C1 segment of cervical spinal cord (tissue), 14 donors: ENCODE measurements around the gene FAM20C.
"Not testable (repeated sequence)": the region's sequence is repeated elsewhere in the genome, so short reads cannot be mapped to it uniquely, and the experiment has no call there.

Source experiments
- DNase-seq, 14 donors: peaks; one replicate each; lab custom pipeline; 2025; lab: John Stamatoyannopoulos, UW

FAM20C gene

DNA sequence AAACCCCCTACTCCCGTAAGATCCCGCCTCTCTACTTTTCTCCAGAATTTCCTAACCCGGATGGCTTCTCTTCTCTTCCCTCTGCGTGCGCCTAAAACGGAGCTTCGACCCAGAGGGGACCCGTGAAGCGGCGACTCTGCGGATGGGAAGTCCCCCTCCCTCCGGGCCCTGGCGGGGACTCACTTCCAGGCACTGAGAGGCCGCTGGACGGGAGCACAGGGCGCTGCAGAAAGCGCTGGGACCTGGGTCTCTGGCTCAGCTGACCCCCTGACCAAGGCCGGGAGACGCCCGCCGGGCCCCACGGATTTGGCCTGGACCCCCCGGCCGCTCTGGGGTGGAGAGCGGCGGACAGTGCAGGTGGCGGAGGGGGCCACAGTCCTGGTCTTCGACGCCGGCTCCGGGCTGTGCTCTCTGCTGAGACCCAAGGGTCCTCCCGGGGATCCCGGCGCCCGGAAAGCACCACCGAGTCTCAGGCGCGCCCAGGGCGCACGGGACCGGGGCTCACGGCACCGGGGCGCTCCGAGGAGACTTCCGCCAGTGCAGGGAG is 96.9 kb downstream of the FAM20C start:
- no peak for DNase-seq

DNA sequence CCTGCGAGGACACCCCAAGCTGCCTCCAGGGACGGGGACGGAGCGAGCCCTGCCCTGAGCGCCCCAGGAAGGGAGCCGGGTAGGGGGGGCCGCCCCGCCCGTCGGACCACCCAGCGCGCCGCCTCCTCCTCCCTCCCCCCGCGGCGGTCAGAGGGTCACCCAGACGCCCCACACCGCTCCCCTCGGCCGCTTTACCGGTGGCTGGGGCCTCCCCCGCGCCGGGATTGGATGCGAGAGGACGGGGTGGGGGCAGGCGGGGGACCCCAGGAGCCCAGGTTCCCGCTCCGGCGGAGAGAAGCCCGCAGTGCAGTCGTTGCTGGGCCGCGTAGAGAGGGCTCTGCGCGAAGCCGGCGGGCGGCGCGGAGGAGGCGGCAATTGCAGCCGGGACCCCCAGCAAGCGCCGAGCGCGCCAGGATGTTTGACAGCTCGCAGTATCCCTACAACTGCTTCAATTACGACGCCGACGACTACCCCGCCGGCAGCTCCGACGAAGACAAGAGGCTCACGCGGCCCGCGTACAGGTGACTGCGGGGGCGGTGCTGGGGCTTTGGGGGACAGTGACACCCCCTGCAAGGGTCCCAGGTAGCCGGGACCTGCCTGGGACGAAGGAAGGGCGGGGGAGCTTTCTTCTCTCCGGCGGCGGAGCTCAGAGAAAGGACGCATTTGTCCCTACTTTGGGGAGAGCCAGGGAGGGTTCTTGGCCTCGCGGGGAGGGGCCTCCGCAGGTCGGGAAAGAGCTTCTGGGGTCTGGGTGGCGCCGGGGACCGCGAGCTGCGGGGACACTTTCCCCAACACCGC is 97.6 kb downstream of the FAM20C start, which contains the start of gene FOXL3:
Gene FOXL3, plus strand, starts transcription at position 415 of the 798 bp plus-strand sequence. Its CDS starts 0 bp downstream, at position 415.
- DNase-seq, result no peak

DNA sequence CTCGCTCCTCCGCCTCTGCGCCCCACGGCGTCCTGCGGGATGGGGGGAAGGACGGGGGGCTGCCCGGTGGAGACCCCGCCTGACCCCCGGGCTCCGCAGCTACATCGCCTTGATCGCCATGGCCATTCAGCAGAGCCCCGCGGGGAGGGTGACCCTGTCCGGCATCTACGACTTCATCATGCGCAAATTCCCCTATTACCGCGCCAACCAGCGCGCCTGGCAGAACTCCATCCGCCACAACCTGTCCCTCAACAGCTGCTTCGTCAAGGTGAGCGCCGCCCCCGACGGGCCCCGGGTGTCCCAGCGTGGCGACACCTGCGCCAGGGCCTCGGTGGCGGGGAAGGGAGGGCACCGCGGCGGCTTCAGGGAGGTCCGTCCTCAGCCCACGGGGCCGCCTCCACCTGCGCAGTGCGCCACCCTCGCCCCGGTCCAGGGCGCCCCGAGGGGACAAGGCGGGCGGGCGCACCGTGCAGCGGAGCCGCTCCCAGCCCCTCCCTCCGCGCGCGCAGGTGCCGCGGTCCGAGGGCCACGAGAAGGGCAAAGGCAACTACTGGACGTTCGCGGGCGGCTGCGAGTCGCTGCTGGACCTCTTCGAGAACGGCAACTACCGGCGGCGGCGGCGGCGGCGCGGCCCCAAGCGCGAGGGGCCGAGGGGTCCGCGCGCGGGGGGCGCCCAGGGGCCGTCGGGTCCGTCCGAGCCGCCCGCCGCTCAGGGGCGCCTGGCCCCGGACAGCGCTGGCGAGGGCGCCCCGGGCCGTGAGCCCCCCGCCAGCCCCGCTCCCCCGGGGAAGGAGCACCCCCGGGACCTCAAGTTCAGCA is 98.4 kb downstream of the FAM20C start:
- no peak for DNase-seq

DNA sequence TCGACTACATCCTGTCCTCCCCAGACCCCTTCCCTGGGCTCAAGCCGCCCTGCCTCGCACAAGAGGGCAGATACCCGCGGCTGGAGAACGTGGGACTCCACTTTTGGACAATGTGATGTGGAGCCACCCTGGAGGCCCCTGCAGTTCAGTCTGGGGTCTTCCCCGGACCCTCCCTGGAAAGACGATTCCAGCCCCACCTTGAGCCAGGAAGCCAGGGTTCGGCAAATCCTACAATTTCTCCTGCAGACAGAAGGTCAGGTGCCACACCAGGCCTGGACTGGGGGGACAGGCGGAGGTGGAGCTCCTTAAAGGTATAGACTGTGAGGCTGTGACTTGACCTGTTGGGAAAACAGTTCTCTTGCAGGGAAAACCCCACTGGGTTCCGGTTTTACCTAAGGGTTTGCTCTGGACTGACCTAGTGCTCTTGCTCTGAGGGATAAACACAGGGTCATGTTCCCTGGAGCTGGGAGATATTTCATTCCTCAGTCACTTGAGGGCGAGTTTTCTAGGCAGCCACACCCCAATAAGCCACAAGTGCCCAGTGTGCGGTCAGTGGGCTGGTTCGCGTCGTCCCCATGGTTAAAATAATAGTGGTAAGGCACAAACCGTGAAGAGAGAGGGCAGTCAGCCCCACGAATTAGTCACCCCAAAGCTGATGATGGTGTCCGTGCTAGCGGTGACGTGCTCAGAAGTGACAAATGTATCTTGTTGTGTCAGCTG is 99.2 kb downstream of the FAM20C start:
- no peak for DNase-seq

DNA sequence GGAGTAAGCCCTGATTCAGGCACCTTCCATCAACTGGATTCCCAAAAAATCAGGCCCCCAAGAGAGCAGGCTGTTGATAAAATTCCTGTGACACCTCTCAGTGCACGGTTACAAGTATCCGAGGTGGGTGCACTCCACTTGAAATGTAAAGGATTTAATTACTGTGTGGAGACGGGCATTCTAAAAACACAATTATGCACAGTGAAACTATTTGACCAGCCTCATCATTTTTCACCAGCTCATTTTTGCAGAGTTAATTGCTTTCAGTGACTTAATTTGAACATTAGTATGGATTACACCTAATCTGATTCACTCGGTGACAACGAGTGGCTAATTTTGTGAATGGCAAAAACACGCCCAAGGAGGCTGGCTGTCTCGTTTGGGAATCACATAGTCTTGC is 99.9 kb downstream of the FAM20C start:
- DNase-seq, result no peak

DNA sequence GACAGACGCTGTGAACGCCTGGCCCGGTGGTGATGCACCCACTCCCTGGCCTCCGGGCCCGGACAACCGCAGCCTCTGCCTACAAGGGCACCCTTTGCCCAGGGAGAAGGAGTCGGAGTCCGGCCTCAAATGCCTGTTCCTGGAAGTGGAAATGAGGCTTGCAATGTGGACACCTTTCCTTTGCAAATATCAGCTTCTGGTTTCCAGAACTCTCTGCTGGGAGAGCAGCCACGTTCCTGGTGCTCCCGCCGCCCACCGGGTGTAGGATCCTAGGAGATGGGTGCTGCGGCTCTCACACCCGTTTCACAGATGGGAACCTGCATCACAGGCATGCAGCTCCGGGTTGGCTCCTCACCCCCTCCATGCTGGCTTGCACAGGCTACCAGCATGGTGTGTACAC is 100.5 kb downstream of the FAM20C start:
- no peak for DNase-seq

DNA sequence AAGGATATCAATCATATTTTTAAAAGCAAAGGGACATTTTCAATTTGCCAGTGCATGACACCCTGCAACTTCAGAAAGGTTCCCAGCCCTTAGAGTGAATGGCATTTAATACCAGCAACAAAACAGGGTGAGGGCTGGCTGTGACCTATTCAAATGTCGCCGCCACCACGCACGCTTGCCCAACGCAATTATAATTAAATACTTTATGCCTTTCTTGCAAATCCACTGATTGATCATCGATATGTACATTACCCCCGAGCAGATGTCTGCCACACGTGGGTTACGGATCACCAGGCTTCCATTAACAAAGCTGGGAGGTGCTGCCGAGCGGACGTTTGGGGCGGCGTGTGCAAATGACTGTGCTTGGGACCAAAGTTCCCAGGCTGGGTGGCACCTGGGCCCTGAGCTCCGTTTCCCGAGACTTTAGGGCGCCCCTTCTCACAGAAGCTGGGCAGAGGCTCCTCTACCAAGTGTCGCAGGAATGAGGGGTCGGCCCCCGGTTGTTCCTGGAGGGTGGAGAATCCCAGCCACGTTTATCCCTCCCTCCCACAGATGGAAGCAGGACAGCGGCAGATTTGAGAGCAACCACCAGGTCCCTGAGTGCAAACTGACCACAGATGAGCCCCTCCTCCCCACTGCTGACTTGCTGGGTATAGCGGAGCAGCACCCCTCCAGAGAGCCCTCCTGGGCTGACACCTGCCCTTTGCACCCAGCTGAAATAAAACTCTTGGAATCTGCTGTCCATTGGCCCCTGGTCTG is 101.5 kb downstream of the FAM20C start:
- DNase-seq, result no peak

DNA sequence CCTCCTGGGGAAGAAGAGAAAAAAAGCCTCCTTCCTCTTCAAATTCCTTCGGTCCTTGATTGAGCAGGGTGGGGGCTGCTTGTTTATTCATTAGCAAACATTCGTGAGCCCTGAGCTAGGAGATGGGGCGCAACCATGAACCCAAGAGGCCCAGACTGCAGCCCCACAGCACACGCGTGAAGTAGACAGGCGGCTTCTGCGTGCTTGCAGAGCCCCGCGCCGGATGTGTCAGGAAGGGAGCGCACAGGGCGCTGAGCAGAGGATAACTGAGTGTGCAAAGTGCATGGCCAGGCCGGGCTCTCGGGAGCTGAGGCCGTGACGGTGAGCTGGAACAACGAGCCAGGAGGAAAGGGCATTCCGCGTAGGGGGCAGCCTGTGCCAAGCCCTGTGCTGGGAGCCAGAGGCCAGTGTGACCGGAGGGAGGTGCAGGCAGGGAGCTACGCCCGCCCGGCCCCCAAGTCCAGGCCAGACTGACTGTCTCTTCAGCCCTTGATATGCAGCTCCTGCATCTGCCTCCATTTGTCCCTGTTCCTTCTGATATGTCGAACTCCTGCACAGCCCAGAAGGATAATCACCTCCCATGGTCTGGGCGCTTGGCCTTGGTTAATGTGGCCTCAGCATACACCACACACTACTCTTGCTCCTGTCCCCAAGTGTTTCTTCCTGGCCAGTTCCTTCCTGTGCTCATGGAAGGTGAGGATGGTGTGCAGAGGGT is 102.2 kb downstream of the FAM20C start:
- DNase-seq, result no peak

DNA sequence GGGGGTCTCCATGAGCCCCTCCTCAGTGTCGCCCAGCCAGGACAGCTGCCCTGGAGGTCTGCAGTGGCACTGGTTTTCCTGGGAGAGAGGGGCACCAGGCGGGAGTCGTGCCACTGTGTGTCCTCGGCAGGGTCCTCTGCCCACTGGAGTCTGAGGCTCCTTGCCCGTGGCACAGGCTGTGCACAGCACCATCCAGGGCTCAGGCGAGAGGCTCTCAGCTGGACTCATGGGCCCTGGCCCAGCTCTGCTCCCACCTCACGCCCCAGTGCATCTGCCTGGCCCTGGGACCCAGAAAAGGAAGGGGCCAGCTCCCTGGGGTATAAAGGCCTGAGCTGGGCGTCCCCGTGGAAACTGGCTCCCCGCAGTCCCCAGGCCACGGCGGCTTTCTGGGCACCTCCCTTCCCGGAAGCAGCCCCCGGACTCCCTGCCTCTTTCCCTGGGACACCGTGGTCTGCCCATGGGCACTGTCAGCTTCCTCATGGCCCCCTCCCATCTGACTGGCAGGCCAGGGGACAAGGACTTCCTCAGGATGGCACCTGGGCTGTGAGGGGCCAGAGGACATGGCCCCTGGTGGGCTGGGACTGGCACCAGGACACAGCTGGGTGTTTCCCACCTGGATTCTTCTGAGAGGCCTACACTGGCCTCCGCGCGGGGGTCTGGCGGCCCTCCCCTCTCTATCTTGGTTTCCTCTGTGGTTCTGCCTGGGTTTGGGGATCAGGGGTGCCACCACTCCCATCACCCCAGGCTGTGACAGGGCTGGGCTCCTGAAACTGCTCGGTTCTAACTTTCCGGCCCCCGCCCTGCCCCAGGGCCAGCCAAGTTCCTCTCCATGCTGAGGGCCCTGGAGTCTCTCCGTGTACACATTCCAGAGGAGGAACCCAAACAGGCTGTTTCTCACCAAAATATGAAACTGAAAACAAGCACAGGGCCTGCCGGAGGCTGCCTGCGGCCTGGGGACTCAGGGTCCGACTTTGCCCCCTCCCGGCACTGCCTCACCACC is 103.1 kb downstream of the FAM20C start:
- DNase-seq, result no peak

DNA sequence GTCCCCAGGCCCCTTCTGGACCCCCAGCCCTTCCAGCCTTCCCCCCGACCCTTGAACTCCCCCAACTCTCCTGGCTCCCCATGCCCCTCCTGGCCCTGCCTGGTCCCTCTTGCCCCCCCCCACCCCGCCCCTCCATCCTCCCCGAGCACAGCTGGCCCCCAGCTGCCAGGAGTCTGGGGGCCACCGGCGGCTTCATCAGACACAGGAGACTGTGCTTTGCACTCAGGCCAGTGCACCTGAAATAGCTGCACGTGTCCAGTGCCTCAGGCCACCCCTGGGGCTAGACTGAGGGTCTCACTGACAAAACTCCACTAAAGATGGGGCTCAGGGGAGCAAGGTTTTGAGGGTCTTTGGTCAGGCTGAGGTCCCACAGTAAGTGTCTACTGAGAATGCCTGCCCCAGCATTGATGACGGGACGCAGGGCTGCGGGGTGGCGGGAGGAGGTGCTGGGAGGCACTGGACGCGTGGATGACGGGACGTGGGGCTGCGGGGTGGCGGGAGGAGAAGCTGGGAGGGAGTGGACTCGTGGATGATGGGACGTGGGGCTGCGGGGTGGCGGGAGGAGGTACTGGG is 104.1 kb downstream of the FAM20C start:
- DNase-seq, result no peak

DNA sequence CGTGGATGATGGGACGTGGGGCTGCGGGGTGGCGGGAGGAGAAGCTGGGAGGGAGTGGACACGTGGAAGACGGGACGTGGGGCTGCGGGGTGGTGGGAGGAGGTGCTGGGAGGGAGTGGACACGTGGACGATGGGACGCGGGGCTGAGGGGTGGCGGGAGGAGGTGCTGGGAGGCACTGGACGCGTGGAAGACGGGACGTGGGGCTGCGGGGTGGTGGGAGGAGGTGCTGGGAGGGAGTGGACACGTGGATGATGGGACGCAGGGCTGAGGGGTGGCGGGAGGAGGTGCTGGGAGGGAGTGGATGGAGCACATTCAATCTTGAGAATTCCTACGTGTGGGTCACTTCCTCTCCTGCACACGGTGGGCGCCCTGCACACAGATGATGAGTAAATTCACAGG is 104.8 kb downstream of the FAM20C start:
- not testable (repeated sequence) for DNase-seq

DNA sequence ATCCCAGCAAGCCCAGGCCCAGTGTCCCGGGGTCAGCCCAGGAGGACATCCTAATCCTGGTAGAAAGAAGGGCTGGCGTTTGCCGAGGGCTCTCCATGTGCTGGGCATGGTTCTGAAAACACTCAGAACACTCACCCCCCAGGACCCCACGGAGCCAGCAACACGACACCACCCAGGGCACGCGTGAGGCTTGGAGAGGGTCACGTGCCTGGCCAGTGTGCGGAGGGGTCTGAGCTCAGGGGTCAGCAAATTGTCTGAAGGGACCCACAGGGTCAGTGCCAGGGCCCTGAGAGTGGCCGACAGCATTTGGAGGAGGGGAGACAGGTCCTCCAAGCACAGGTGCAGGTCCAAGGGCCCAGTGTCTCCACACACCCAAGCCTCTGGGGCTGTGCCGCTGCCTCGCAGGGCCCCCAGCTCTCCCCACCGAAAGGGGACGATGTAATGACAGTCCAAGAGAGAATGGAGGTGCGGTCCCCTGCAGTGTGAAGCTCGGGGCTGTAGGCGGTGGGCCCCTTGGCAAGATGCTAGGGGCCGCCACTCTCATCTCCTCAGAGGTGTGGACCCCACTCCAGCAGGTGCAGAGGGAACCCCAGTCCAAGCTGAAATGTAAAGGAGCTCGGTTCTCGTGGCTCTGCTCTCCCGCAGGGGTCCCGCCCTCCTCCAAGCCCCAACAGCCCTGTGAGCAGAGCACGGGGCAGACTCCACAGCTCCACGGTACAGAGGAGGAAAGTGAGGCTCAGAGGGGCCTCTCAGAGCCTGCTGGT is 105.4 kb downstream of the FAM20C start:
- no peak for DNase-seq

DNA sequence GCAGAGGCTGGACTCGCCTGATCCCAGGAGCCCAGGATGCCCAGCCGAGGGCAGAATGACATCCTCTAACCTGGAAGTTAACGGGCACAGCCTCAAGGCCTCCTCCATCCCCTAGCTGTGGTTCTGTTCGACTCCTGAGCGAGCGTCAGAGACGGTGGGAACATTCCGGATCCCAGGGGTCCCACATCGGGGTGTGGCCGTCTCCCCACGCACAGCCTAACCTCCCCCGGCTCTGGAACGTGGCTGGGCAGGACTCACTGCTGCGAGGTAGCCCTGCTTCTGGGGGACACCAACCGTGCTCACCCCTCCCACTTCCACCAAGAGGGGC is 106.0 kb downstream of the FAM20C start:
- DNase-seq, result no peak

DNA sequence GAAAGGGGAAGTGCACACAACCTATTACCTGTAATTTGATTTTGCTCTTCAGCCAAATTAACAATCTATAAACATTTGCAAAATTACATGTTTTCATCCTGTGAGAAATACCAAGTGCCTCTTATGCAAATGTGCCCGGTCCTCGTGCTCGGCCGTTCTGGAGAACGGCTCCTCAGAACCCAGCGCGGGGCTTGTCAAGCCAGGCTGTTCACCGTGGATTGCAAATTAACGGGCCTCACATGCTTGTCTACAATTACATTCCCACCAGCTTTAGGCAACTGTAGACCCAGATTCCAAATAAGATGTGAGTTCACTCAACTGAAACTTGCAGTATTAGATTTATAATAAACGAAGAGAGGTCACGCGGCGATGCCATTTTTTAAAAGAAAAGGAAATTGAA is 106.4 kb downstream of the FAM20C start:
- DNase-seq, result no peak

DNA sequence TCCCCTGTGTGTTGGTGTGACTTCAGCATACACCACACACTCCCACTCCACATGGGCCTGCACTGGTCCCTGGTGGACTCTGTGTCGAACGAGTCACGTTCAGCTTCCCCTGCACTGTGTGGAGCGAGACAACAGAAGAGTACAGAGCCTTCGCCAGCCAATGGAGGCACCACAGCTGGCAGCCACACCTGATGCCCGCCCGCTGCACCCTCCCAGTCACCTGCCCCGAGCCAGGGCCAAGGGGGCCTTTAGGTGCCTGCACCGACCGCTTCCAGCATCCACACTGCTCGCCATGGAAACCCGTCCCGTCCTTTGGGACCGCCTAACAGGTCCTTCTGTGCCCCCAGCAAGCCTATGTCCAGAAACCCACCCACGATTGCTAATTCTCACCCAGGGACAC is 106.8 kb downstream of the FAM20C start:
- DNase-seq, result no peak

DNA sequence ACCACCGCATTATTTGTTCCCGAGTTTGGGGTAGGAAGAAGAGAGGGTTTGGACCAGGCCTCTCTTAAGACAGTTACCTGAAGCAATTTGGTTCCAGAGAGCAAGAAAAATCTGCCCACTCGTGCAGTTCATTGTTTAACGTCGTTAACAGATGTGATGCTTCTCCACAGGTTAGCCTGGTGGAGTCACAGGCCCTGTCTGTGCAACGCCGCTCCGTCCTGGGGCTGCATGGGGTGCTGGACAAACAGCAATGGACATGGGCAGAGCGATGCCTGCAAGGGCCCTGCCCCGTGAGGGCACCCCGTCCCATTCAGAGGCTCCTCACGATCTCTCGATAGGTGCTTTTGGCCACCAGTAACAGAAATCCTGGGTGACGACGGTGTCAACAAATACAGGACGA is 107.3 kb downstream of the FAM20C start:
- no peak for DNase-seq

DNA sequence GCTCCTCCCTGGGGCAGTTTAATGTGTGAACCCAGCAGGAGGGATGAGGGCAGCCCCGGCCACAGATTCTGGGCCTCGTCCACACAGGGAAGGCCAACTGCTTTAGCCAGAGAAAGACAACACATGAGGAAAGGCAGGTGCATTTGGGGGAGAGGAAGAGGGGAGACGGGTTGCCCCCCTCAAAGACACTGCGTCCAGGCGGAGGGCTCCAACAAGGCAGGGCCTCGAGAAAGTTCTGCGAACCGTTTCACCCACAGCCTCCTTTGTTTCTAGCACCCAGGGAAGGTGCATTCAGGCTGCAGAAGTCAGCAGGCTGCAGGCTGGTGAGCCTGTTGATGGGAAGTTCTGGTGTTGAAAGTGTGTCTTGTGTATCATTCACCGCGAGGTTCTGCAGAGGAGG is 107.7 kb downstream of the FAM20C start:
- no peak for DNase-seq

DNA sequence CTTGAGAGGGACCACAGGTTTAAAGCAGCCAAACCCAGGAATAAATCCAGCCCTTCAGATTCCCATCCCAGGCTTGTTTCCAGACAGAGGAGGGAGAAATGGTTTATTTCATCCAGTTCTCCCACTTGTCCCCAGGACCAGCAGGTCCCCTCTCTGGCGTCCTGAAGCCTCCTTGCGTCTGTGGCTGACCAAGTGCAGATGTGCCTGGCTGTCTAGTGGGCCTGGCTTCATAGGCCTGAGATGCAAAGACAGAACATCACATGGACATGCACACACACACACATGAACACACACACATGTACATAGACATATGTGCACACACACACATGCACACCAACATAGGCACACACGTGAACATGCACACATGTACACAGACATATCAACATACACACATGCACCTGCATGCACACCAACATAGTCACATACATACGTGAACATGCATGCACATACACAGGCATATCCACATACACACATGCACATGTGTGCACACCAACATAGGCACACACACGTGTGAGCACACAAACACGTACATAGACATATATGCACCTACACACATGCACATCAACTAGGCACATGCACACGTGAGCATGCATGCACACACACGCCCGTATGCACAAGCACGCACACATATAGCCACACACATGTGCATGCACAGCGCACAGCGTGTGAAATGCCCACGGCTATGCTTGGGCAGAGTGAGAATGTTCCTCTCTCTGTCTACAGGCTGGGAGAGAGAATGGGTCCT is 108.3 kb downstream of the FAM20C start:
- no peak for DNase-seq
